NCI-H1417 (cell line): Measurements from ENCODE around the gene TANGO2.
A peak's percentile ranks its signal among the peaks of the same experiment; 100 is the strongest.

Experiments
- DNase-seq, 3 experiments: peaks; one replicate each; lab custom pipeline; 2025; lab: John Stamatoyannopoulos, UW

Gene TANGO2

GRCh38 chr22:20086101-20086599 is 65.2 kb downstream of the TANGO2 start:
- no peak for DNase-seq

- DNase-seq: peak in 1 of 3 experiments; percentile 3
Observed at GRCh38 chr22:20086763-20087162, 65.9 kb downstream of the TANGO2 start.

- DNase-seq: no peak
Observed at GRCh38 chr22:20087319-20088262, 66.7 kb downstream of the TANGO2 start.

GRCh38 chr22:20088263-20088648 is 67.3 kb downstream of the TANGO2 start:
- DNase-seq: no peak

- no peak for DNase-seq
Observed at GRCh38 chr22:20089226-20089976, 68.5 kb downstream of the TANGO2 start.

- DNase-seq: no peak
Observed at GRCh38 chr22:20089977-20090729, 69.2 kb downstream of the TANGO2 start.

GRCh38 chr22:20090730-20091240 is 69.9 kb downstream of the TANGO2 start:
- no peak for DNase-seq

GRCh38 chr22:20091690-20092476 is 71.0 kb downstream of the TANGO2 start:
- no peak for DNase-seq

- no peak for DNase-seq
Observed at GRCh38 chr22:20092477-20092854, 71.6 kb downstream of the TANGO2 start.

GRCh38 chr22:20093418-20094196 is 72.7 kb downstream of the TANGO2 start:
- DNase-seq: no peak

GRCh38 chr22:20094197-20094807 is 73.4 kb downstream of the TANGO2 start:
- DNase-seq: no peak

- DNase-seq: no peak
Observed at GRCh38 chr22:20095521-20095920, 74.6 kb downstream of the TANGO2 start.

- DNase-seq: no peak
Observed at GRCh38 chr22:20096574-20097420, 75.9 kb downstream of the TANGO2 start.

GRCh38 chr22:20099099-20099711 is 78.3 kb downstream of the TANGO2 start:
- no peak for DNase-seq

GRCh38 chr22:20101638-20102037 is 80.7 kb downstream of the TANGO2 start:
- DNase-seq: no peak

GRCh38 chr22:20102203-20102780 is 81.4 kb downstream of the TANGO2 start:
- DNase-seq: no peak

GRCh38 chr22:20105456-20106204 is 84.7 kb downstream of the TANGO2 start:
- DNase-seq: no peak
